HG03139 (cell line): ENCODE data around the gene CNPY2.
"Not testable (repeated sequence)": the region's sequence is repeated elsewhere in the genome, so short reads cannot be mapped to it uniquely, and the experiment has no call there.

Experiments
- ATAC-seq: cut with Tn5 transposase; IDR thresholded peaks from one replicate; pipeline ENCODE4 v1.9.1; 2021; ENCODE audit not compliant: unreplicated experiment

CNPY2 gene

GRCh38 chr12:56315622-56316473 is at the start of gene CNPY2:
Gene CNPY2, minus strand, starts transcription at chr12:56315988. Its CDS starts 771 bp downstream, at chr12:56315217.
- ATAC-seq = peak; percentile 88

- no peak for ATAC-seq
These were observed 46.6 kb upstream of the CNPY2 start, which contains the start of gene APOF for GRCh38 chr12:56362130-56363059. Gene APOF, minus strand, starts transcription at chr12:56362857. Its CDS starts 112 bp downstream, at chr12:56362745.

- no peak for ATAC-seq
These were observed 45.8 kb upstream of the CNPY2 start for GRCh38 chr12:56361487-56362129.

- peak; percentile 90 for ATAC-seq
These were observed 44.3 kb upstream of the CNPY2 start, which contains the start of gene STAT2 for GRCh38 chr12:56359851-56360767. Gene STAT2, minus strand, starts transcription at chr12:56360107. Its CDS starts 3,536 bp downstream, at chr12:56356571.

GRCh38 chr12:56358836-56359532 is 43.2 kb upstream of the CNPY2 start:
- no peak for ATAC-seq

GRCh38 chr12:56351325-56351724 is 35.5 kb upstream of the CNPY2 start:
- ATAC-seq = no peak

GRCh38 chr12:56350662-56351061 is 34.9 kb upstream of the CNPY2 start:
- ATAC-seq = no peak

- ATAC-seq = no peak
These were observed 33.0 kb upstream of the CNPY2 start for GRCh38 chr12:56348776-56349175.

- not testable (repeated sequence) for ATAC-seq
These were observed 31.5 kb upstream of the CNPY2 start for GRCh38 chr12:56347255-56347654.

- no peak for ATAC-seq
These were observed 30.9 kb upstream of the CNPY2 start for GRCh38 chr12:56346675-56347074.

- not testable (repeated sequence) for ATAC-seq
These were observed 26.5 kb upstream of the CNPY2 start for GRCh38 chr12:56342290-56342689.

GRCh38 chr12:56341616-56342015 is 25.8 kb upstream of the CNPY2 start:
- no peak for ATAC-seq

GRCh38 chr12:56339158-56339422 is 23.3 kb upstream of the CNPY2 start:
- no peak for ATAC-seq

- no peak for ATAC-seq
These were observed 22.7 kb upstream of the CNPY2 start, which contains the start of gene IL23A for GRCh38 chr12:56338308-56339157. Gene IL23A, plus strand, starts transcription at chr12:56338884. Its CDS starts 161 bp downstream, at chr12:56339045.

- no peak for ATAC-seq
These were observed 22.0 kb upstream of the CNPY2 start for GRCh38 chr12:56337753-56338251.

GRCh38 chr12:56336361-56337167 is 20.8 kb upstream of the CNPY2 start:
- no peak for ATAC-seq

GRCh38 chr12:56335527-56335926 is 19.7 kb upstream of the CNPY2 start:
- ATAC-seq = not testable (repeated sequence)

- no peak for ATAC-seq
These were observed 18.7 kb upstream of the CNPY2 start for GRCh38 chr12:56334490-56334793.
